Panc1 (cell line): ENCODE measurements around the gene SNRNP35.

Experiments
- POLR2AphosphoS5 ChIP-seq: IDR thresholded peaks from 2 replicates; pipeline ENCODE4 v1.6.1; 2012; ENCODE audit warnings: mild to moderate bottlenecking, low read depth, low read length, moderate library complexity
- TF ChIP-seq, protein P1 (sequence below): fragments of 450-650 bp; IDR thresholded peaks from 2 replicates; pipeline ENCODE4 v1.5.1; 2017; ENCODE audit warnings: mild to moderate bottlenecking
- TF ChIP-seq, protein P2 (sequence below), 2 experiments: IDR thresholded peaks; 2 replicates each; pipeline ENCODE4 v1.6.1; 2011 to 2012; ENCODE audit warnings: low read depth in 2 of 2, control low read depth in 1 of 2, low read length in 1 of 2, mild to moderate bottlenecking in 1 of 2, moderate library complexity in 1 of 2; ENCODE audit not compliant: insufficient read depth in 1 of 2

GRCh38 chr12:123491481-123491880 is 33.5 kb downstream of the SNRNP35 start:
- TF ChIP-seq, protein P1, sequence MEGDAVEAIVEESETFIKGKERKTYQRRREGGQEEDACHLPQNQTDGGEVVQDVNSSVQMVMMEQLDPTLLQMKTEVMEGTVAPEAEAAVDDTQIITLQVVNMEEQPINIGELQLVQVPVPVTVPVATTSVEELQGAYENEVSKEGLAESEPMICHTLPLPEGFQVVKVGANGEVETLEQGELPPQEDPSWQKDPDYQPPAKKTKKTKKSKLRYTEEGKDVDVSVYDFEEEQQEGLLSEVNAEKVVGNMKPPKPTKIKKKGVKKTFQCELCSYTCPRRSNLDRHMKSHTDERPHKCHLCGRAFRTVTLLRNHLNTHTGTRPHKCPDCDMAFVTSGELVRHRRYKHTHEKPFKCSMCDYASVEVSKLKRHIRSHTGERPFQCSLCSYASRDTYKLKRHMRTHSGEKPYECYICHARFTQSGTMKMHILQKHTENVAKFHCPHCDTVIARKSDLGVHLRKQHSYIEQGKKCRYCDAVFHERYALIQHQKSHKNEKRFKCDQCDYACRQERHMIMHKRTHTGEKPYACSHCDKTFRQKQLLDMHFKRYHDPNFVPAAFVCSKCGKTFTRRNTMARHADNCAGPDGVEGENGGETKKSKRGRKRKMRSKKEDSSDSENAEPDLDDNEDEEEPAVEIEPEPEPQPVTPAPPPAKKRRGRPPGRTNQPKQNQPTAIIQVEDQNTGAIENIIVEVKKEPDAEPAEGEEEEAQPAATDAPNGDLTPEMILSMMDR = no peak
- TF ChIP-seq, protein P2, sequence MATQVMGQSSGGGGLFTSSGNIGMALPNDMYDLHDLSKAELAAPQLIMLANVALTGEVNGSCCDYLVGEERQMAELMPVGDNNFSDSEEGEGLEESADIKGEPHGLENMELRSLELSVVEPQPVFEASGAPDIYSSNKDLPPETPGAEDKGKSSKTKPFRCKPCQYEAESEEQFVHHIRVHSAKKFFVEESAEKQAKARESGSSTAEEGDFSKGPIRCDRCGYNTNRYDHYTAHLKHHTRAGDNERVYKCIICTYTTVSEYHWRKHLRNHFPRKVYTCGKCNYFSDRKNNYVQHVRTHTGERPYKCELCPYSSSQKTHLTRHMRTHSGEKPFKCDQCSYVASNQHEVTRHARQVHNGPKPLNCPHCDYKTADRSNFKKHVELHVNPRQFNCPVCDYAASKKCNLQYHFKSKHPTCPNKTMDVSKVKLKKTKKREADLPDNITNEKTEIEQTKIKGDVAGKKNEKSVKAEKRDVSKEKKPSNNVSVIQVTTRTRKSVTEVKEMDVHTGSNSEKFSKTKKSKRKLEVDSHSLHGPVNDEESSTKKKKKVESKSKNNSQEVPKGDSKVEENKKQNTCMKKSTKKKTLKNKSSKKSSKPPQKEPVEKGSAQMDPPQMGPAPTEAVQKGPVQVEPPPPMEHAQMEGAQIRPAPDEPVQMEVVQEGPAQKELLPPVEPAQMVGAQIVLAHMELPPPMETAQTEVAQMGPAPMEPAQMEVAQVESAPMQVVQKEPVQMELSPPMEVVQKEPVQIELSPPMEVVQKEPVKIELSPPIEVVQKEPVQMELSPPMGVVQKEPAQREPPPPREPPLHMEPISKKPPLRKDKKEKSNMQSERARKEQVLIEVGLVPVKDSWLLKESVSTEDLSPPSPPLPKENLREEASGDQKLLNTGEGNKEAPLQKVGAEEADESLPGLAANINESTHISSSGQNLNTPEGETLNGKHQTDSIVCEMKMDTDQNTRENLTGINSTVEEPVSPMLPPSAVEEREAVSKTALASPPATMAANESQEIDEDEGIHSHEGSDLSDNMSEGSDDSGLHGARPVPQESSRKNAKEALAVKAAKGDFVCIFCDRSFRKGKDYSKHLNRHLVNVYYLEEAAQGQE (IDR thresholded peaks at IDR 0.05; ENCODE audit: insufficient read depth in 1 of 2, low read depth in 2 of 2, low read length in 1 of 2) = no peak
- TF ChIP-seq POLR2AphosphoS5 = no peak
